DLD1 (cell line): ENCODE data around the gene PTBP3.
"Not testable (repeated sequence)": the region's sequence is repeated elsewhere in the genome, so short reads cannot be mapped to it uniquely, and the experiment has no call there.

Experiments used
- in situ Hi-C: cut with HindIII; loops from 2 replicates; pipeline ENCODE4 v1.10.0; 2017; ENCODE audit warnings: low sequenced_read_pairs

Gene PTBP3

DNA sequence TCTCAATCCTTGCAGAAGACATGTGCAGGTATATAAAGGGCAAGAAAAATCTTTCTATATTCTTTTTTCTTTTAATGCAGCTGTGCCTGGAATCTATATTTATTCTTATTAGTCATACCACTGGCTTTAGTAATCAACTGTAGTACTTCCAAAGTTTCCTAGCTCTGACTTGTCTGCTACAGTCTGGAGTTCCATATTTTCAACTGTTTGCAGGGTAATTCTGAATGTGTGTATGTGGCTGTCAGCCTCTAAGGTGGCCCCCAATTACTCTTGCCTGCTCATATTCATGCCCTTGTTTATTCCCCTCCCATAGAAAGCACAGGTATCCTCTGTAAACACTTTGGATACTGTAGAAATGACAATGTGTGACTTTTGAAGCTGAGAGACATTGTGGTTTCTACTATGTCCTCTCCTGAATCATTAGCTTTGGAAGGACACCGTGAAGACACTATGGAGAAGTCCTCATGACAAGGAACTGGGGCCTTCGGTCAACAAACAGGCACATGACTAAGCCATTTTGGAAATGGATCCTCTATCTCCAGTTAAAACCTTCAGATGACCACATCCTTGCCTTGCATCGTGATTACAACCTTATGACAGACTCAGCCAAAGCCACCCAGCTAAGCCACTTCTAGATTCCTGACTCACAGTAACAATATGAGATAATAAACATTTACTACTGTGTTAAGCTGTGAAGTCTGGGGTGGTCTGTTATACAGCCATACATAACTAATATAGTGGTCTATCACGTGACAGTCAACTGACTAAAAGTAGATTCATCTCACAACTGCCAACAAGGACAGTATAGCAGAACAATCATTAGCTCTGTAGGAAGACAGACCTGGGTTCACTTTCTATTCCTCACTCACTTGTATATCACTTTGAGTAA, 108.8 kb downstream of the PTBP3 start:
- in situ Hi-C loops: no loop called here

DNA sequence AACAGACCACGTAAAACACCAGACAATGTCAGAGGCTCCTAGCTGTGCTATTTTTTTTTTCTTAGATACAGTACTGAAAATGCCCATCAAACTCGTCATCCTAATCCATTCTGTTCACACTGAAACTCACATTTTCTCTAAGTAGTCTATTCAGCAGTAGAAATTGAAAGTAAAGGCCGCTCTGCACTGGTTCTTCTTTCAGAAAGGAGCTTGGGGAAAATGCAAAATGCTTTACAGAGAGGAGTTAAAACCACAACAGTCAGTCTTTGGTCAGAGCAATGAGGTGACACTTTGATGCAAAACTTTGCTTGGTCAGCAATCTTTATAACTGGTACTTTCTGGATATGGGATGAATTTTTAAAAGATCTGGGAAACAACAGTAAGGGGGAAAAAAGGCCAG, 114.5 kb downstream of the PTBP3 start:
- in situ Hi-C loops: no loop called here

DNA sequence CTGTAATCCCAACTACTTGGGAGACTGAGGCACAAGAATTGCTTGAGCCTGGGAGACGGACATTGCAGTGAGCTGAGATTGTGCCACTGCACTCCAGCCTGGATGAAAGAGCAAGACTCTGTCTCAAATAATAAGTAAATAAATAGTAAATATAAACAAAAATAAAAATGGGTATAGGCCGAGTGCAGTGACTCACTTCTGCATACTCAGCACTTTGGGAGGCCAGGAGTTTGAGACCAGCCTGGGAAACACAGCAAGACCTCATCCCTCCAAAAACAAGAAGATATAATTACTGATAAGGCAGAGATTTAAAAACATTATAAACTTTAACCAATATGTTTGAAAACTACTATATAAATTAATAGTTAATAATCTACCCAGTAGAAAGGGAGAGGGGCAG, 120.5 kb downstream of the PTBP3 start:
- in situ Hi-C loops: no loop called here

DNA sequence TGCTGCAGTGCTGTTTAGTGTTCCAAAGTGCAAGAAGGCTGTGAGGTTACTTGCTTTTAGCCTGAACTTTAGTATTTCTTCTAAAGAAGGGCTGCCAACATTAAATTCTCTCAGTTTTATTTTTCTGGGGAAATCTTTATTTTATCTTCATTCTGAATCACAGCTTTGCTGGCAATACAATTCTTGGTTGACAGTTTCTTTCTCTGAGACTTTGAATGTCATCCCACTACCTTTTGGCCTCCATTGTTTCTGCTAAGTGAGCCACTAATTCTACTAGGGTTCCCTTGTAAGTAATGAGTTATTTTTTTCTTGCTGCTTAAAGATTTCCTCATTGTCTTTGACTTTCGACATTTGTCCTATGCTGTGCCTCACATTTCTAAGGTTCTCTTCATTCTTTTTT, 126.0 kb downstream of the PTBP3 start:
- in situ Hi-C loops: no loop called here

DNA sequence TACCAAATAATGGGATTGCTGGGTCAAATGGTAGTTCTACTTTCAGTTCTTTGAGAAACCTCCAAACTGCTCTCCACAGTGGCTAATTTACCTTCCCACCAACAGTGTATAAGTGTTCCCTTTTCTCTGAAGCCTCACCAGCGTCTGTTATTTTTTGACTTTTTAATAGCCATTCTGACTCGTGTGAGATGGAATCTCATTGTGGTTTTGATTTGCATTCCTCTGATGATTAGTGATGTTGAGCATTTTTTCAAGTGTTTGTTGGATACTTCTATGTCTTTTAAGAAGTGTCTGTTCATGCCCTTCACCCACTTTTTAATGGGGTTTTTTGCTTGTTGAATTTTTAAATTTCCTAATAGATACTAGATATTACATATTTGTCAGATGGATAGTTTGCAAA, 129.9 kb downstream of the PTBP3 start:
- in situ Hi-C loops: no loop called here

DNA sequence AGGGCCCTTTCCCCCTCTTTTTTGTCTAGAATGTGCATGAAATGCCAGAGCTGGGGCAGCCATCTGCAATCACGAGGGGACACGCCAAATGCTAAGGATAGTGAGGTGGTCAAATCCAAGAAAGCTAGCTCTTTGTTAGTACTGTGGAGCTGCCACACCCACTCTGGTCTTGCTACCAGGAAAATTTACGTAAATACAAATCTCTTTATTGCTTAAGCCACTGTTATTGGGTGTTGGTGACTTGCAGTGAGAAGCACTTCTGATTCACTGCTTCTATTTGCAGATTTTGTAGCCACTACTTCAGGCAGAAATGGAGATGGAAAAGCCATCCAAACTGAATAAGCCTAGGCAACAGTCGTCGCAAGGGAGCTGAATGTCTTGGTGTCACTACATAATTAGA, 132.7 kb downstream of the PTBP3 start:
- in situ Hi-C loops: no loop called here

DNA sequence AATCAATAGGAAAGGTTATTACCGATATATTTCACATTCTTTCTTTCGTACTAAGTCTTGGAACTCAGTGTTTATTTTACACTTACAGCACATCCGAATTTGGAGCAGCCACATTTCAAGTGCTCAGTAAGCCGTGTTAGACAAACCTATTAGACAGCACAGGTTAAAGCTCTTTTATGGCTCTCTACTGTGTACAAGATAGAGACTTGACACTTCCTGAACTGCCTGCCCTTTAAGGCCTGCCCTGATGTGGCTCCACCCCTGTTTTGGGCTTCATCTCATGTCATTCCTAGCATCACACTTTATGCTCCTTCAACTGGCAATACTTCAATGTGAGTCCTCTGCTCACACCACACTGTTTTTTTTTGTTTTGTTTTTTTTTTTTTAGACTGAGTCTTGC, 134.8 kb downstream of the PTBP3 start:
- in situ Hi-C loops: no loop called here

DNA sequence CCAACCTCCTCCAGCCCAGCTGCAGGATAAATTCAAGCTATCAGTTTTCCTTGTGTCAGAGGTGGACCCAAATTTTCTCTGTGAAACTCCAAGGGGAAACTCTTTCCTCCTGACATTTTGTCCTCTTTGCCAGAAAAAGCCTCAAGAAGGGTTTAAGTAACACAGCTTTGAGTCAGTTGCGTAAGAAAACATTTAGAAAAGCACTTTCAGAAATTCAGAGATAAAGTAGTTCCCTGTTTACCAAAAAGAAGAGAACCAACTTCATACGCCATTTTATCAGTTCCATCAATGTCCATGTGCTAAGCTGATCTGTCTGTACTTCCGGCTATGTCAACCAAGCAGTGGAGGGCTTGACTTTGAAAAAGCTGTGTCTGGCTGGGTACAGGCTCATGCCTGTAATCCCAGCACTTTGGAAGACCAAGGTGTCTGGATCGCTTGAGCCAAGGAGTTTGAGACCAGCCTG, 138.4 kb downstream of the PTBP3 start:
- in situ Hi-C loops: no loop called here

DNA sequence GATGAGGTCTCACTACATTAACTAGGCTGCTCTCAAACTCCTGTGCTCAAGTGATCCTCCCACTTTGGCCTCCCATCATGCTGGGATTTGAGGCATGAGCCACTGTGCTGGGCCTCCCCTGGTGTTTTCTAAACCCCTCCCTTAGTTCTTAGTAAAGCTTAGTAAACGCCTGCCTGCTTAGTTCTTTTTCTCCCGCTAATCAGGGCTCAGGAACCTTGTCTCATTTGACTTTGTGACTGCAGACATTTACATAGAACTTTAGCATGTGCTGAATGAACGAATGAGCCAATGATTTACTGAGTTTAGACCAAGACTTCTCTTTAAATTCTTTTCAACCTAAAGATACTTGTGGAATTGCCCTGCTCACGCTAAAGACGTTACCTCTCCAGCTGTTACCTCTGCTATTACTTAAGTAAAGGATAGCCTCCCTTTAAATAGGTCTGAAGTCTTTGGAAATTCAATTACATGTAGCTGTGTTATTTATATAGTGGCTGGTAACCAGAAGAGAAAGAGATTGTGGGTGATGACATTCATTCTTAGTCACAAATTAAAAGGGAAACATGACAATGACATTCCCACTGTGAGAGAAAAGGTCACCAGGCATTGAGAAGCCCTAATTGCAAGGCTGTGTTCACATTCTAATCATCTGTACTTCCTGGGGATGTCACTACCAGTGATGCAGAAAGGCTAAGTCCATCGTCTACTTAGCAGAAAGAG, 139.7 kb downstream of the PTBP3 start:
- in situ Hi-C loops: no loop called here

DNA sequence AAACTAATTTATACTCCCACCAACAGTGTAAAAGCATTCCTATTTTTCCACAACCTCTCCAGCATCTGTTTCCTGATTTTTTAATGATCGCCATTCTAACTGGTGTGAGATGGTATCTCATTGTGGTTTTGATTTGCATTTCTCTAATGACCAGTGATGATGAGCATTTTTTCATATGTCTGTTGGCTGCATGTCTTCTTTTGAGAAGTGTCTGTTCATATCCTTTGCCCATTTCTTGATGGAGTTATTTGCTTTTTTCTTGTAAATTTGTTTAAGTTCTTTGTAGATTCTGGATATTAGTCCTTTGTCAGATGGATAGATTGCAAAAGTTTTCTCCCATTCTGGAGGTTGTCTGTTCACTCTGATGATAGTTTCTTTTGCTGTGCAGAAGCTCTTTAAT, 143.1 kb downstream of the PTBP3 start:
- in situ Hi-C loops: not testable (repeated sequence)

DNA sequence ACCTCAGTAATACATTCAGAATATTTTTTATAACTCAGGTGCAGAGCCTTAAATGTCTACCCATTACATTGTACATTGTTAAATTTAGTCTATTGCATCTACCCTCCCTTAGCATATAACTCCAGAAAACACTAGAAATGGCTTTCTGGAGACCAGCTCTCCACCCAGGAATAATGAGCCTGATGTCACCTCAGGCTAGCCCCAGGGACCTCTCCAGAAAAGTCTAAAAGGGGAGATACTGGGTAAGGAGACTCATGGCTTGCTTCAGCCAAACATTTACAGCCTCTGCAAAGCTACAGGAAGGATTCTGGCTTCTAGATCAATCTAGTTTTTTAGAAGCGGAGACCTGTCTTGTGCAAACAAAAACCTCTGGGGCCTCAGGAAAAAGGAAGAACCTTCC, 144.5 kb downstream of the PTBP3 start:
- in situ Hi-C loops: no loop called here

DNA sequence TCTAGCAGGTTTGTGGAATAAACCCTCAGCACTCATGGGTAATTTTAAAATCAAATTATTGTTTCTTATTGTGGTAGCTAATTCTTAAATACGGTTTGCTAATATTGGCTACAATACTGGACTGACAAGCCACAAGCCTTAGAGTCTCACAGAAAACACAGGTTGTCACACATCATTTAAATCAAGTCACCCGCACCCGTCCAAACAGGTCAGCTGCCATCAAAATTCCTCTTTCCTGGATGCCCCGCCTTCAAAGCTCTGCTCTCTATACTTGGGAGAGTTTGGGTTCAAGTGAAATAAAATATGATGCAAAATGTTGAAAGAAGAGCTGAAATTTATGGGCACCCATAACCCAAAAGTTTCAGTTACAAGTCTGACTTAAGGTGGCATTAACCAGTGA, 146.0 kb downstream of the PTBP3 start:
- in situ Hi-C loops: no loop called here

DNA sequence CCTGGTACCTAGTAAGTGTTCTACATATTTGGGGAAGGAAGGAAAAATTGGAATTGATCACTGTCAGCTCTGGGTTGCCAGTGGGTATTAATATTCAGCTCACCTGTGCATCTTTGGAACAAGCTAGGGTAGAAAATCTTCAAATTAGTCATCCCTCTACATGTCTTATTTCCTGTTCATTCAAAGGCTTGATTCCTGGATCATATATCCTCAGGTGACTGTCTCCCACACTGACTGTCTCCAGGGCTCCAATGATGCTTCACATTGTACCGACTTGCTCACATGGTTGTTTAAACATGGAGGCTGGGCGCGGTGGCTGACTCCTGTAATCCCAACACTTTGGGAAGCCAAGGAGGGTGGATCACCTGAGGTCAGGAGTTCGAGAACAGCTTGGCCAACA, 146.7 kb downstream of the PTBP3 start:
- in situ Hi-C loops: no loop called here

DNA sequence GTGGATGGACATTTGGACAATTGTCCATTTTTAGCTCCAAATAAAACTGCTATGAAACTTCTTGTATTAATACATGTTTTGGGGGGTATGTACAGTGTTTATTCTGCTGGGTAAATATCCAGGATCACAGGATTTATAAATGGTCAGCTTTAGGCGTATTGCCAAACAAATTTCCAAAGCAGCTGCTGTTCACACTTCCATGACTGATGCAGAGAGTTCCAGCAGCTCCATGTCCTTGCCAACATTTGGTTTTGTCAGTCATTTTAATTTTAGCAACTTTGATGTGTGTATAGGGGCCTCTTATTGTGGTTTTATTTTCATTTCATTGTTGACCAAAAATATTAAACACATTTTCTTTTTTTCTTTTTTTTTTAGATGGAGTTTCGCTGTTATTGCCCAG, 148.5 kb downstream of the PTBP3 start:
- in situ Hi-C loops: no loop called here

DNA sequence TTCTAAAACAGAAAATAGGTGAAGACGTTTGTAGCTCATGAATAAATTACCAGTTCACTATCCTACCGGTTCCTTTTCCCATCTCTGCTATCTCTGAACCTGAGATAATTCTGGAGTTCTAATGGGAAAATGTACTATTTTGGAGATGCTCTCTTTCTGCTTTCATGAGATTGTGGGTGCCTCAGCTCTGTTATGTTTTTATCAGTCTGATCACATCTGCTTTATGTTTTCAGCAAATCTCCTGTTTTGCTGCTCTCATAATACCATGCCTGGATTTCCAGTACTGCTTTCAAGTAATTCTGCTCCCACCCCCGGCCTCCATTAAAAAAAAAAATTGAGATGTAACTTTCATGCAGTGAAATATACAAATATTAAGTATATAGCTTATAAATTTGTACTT, 149.2 kb downstream of the PTBP3 start:
- in situ Hi-C loops: no loop called here

DNA sequence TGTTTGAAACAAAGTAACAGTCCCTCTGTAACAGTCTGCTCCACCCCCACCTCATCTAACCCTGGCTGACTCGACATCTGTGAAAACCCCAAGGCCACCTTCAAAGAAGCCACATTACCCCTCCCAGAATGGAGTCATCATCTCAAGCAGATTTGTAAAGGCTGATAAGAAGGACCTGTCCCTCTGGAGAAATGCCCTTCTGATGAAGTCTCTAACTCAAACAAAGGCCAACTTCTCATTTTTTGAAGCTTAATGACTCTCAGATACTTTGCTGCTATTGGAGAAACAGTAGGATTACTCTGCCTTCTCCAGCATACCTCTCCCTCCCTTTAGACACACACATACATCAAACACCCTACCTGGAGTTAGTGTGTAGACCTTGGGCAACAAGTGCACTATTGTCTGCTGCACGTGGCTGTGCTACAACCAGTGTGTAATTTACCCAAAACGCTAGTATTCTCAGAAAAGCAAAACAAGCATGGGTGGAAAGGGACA, 153.0 kb downstream of the PTBP3 start:
- in situ Hi-C loops: no loop called here

DNA sequence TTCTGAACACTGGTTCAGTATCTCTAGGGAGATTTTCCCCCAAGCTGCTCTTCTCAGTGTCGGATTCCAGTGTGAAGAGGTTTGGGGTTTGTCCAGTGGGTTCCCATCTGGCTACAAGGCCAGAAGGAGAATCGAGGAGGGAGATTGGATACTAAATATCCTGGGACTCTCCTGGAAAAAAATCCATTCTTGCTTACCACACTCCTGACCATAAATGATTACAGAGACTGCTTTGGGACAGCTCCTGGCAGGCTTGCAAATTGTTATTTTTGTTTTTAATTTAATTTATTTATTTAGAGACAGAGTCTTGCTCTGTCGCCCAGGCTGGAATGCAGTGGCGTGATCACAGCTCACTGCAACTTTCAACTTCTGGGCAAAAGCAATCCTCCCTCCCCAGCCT, 153.6 kb downstream of the PTBP3 start:
- in situ Hi-C loops: no loop called here

DNA sequence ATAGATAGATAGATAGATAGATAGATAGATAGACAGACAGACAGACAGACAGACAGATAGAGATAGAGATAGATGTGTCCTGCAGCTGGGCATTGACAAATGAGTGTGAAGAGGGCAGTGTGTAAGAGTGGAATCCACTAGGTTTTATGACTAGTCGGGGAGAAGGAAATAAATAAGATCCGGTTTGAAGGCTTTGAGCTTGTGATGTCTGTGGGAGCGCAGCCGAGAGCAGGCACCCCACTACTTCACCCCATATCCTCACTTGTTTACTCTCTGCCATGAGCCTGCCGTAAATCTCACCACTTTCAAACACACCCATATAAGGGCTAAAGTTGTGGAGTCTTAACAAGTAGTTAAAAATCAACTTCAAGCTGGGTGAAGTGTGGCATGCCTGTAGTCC, 156.9 kb downstream of the PTBP3 start:
- in situ Hi-C loops: no loop called here

DNA sequence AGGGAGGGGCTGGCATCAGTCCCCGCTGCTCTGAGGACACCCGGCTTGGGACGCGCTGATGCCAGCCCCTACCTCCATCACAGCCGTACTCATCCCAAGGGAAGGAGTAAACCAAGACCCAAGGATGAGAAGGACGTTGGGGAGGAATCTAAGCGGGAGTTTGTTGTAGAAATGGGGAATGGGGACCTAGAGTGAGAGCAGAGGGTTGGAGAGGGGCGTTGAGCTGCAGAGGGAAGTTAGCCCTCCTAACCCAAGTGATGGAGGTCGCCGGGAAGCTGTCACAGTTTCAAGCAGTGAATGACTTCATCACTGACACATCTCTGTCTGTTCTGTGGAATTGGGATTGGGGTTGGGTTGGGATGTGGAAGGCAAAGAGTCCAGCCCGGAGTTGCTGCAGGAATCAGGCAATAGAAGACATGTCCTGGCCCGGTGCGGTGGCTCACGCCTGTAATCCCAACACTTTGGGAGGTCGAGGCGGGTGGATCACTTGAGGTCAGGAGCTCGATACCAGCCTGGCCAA, 157.6 kb downstream of the PTBP3 start:
- in situ Hi-C loops: no loop called here

DNA sequence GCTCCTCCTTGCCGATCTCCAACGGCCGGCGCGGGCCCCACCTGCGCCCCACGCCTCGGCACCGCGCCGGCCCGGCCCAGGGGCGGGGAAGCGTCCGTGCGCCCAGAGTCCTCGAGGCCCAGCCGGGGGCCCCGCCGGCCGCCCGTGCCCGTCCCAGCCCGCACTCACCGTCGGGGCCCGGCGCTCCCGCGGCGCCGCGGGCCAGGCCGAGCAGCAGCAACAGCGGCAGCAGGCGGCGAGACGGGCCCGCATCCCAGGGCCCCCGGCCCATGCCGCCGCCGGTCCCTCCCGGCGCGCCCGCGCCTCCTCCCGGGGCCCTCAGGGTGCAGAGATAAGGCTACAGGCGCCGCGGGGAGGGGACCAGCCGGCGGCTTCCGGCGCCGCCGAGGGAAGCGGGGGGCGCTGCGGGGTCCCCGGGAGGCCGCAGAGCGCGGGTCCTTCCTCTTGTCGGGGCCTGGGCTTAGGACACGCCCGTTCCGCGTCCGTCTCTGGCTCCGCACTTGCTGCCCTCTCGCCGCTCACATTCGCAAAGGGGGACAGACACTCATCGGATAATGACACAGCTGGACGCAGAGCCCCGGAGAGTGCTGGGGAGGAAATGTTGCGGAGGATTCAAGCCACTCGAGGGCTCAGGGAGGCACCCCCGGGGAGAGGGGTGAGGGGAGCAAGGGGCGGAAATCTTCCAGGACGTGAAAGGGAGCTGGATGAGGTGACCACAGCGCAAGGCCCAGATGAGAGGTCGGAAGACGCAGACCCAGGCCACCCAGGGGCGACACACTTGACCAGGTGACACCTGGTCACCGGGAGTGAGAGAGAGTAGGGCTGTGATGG, 158.2 kb downstream of the PTBP3 start, which contains the start of gene SUSD1:
SUSD1 (minus strand) TSS at position 333 of the 831 bp plus-strand sequence; CDS start at position 271, 62 bp downstream.
- in situ Hi-C loops: no loop called here
